ENCODE results near the gene ANKRD42.

DNA sequence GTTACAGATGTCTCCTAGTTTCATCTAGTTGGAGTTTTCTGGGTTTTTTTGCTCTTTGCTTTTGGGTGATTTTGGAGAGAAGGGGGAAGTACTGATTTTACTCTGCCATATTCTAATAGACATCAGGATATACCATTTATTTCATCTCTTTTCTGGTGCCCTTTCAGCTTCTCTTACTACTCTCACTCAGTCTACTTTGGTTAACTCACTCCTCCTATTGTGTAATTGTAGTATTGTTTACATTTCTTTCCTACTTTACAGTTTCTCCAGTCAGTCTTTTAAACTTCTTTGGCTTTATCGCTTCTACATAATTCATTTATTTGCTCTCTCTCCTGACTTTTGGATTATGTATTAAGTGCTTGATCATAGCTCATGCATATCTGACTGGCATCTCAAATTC lies 6.5 kb downstream of the ANKRD42 start:
- TF ChIP-seq EZH2phosphoT487 (IDR thresholded peaks at IDR 0.05; ENCODE audit: low read depth, severe bottlenecking, unreplicated experiment): no peak
- TF ChIP-seq, protein P1, sequence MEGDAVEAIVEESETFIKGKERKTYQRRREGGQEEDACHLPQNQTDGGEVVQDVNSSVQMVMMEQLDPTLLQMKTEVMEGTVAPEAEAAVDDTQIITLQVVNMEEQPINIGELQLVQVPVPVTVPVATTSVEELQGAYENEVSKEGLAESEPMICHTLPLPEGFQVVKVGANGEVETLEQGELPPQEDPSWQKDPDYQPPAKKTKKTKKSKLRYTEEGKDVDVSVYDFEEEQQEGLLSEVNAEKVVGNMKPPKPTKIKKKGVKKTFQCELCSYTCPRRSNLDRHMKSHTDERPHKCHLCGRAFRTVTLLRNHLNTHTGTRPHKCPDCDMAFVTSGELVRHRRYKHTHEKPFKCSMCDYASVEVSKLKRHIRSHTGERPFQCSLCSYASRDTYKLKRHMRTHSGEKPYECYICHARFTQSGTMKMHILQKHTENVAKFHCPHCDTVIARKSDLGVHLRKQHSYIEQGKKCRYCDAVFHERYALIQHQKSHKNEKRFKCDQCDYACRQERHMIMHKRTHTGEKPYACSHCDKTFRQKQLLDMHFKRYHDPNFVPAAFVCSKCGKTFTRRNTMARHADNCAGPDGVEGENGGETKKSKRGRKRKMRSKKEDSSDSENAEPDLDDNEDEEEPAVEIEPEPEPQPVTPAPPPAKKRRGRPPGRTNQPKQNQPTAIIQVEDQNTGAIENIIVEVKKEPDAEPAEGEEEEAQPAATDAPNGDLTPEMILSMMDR (IDR thresholded peaks at IDR 0.05; ENCODE audit: poor library complexity): no peak
